ENCODE results near the gene FTL. TPM values are rescaled to one million over a fixed set of nuclear protein-coding genes. Genes with fewer than 3 reads are reported as not detected.

The FTL gene
- total RNA-seq, 2 experiments from 2014 or later: 616 to 627 TPM

DNA sequence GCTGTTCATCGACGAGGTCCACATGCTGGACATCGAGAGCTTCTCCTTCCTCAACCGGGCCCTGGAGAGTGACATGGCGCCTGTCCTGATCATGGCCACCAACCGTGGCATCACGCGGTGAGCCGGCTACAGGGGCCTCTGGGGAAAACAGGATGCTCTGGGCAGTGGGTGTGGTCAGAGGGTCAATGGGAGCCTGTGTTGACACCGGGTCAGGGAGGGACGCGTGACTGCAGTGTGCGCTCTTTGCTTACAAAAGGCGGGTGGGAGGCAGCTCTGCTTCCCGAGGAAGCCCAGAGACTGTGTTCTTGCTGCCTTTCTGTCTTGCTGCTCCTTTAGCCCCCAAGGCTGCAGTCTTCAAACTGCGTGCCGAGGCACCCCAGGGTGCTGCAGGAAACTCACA lies 46.1 kb downstream of the FTL start:
- H3K9me3 Mint-ChIP-seq: no peaks in the 10 kb centered on the region
- no peak for DNase-seq
- TF ChIP-seq CTCF (IDR thresholded peaks at IDR 0.05): no peak
- no peak overlapping the region for H3K27ac Mint-ChIP-seq
- peaks cover 46% of the 10 kb centered on the region for H3K36me3 Mint-ChIP-seq (ENCODE audit: low read depth)
- H3K27me3 Mint-ChIP-seq: no peaks in the 10 kb centered on the region
- Histone ChIP-seq H3K27ac (ENCODE audit: low read depth in 1 of 2, low read length in 2 of 2) (no peak overlapping the region), H3K9me3 (ENCODE audit: control insufficient read depth in 1 of 2, insufficient read depth in 1 of 2, low read length in 2 of 2) (no peaks in the 10 kb centered on the region), H3K4me3 (ENCODE audit: low read length) (no peak overlapping the region), H3K36me3 (ENCODE audit: insufficient read depth, low read length) (peaks cover 34% of the 10 kb centered on the region), H3K4me1 (ENCODE audit: insufficient read depth, low read length) (no peaks in the 10 kb centered on the region), H3K27me3 (ENCODE audit: control insufficient read depth in 1 of 2, insufficient read depth in 2 of 2, low read length in 2 of 2) (no peaks in the 10 kb centered on the region)
- H3K4me1 Mint-ChIP-seq (ENCODE audit: low read depth): no peaks in the 10 kb centered on the region
- no peak for ATAC-seq (ENCODE audit: poor library complexity)
- CTCF ChIA-PET: interaction anchor here (1.1 kb wide), 1 partner anchor 11 kb away, joined by 3 read pairs; no protein-coding TSS in a partner anchor
- no peak overlapping the region for H3K4me3 Mint-ChIP-seq
- POLR2A ChIA-PET: no interaction called here
- intact Hi-C loops (cut with DNase I, micrococcal nuclease): no loop called here

- Histone ChIP-seq H3K36me3 (ENCODE audit: insufficient read depth, low read length) (peaks cover 21% of the 10 kb centered on the region), H3K4me1 (ENCODE audit: insufficient read depth, low read length) (peaks cover 21% of the 10 kb centered on the region), H3K27ac (ENCODE audit: low read depth in 1 of 2, low read length in 2 of 2) (no peak overlapping the region), H3K4me3 (ENCODE audit: low read length) (no peak overlapping the region), H3K27me3 (ENCODE audit: control insufficient read depth in 1 of 2, insufficient read depth in 2 of 2, low read length in 2 of 2) (no peaks in the 10 kb centered on the region), H3K9me3 (ENCODE audit: control insufficient read depth in 1 of 2, insufficient read depth in 1 of 2, low read length in 2 of 2) (no peaks in the 10 kb centered on the region)
- no peak overlapping the region for H3K4me3 Mint-ChIP-seq
- POLR2A ChIA-PET: no interaction called here
- H3K27ac Mint-ChIP-seq: no peak overlapping the region
- H3K36me3 Mint-ChIP-seq (ENCODE audit: low read depth): peaks cover 34% of the 10 kb centered on the region
- CTCF ChIA-PET: interaction anchor here (0.6 kb wide), 1 partner anchor 145 kb away, joined by 3 read pairs; no protein-coding TSS in a partner anchor
- peaks cover 6% of the 10 kb centered on the region for H3K4me1 Mint-ChIP-seq (ENCODE audit: low read depth)
- no peak for TF ChIP-seq CTCF (IDR thresholded peaks at IDR 0.05)
- no peak for DNase-seq
- intact Hi-C loops (cut with DNase I, micrococcal nuclease): no loop called here
- H3K9me3 Mint-ChIP-seq: no peaks in the 10 kb centered on the region
- H3K27me3 Mint-ChIP-seq: peaks cover 5% of the 10 kb centered on the region
- no peak for ATAC-seq (ENCODE audit: poor library complexity)
Observed at GRCh38 chr19:49014123-49014869, 49.2 kb downstream of the FTL start.

DNA sequence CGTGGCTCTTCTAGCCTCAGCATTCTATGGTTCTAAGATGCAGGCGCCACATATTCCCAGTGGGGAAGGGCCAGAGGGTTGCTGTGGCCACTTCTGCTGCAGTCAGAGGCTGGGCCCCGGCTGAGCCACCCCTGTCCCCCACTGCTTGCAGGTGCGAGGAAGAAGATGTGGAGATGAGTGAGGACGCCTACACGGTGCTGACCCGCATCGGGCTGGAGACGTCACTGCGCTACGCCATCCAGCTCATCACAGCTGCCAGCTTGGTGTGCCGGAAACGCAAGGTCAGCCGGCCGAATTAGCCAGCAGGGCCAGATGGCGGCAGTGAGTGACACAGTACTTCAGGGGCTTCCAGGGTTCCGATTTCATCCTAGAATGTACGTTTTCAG lies 49.8 kb downstream of the FTL start:
- Mint-ChIP-seq H3K36me3 (ENCODE audit: low read depth) (peaks cover 30% of the 10 kb centered on the region), H3K27me3 (peaks cover 5% of the 10 kb centered on the region), H3K4me3 (no peak overlapping the region), H3K27ac (no peak overlapping the region), H3K4me1 (ENCODE audit: low read depth) (peaks cover 11% of the 10 kb centered on the region), H3K9me3 (no peaks in the 10 kb centered on the region)
- H3K4me1 ChIP-seq (ENCODE audit: insufficient read depth, low read length): peaks cover 27% of the 10 kb centered on the region
- intact Hi-C loops (cut with DNase I, micrococcal nuclease): loop anchor here in 1 of 2 experiments (5.0 kb wide), 1 partner anchor 42 kb away; the partner anchor contains the start of gene CGB7
- no peak for TF ChIP-seq CTCF (IDR thresholded peaks at IDR 0.05)
- DNase-seq (no peak), ATAC-seq (ENCODE audit: poor library complexity) (no peak)
- no peak overlapping the region for H3K4me3 ChIP-seq (ENCODE audit: low read length)
- ChIA-PET POLR2A (no interaction called here), CTCF (no interaction called here)
- H3K9me3 ChIP-seq (ENCODE audit: control insufficient read depth in 1 of 2, insufficient read depth in 1 of 2, low read length in 2 of 2): no peaks in the 10 kb centered on the region
- H3K27ac ChIP-seq (ENCODE audit: low read depth in 1 of 2, low read length in 2 of 2): no peak overlapping the region
- peaks cover 16% of the 10 kb centered on the region for H3K36me3 ChIP-seq (ENCODE audit: insufficient read depth, low read length)
- peaks cover 0 to 3% of the 10 kb centered on the region in 2 experiments for H3K27me3 ChIP-seq (ENCODE audit: control insufficient read depth in 1 of 2, insufficient read depth in 2 of 2, low read length in 2 of 2)

Data from CD4-positive, alpha-beta T cell (primary cell).